Activated CD4-positive, alpha-beta T cell treated with anti-CD3 and anti-CD28 coated beads, Interleukin-10, Interleukin-2, amounts not matched to agents 100 ng/mL and 50 ng/mL, durations not matched to agents 16 hours and 8 hours (primary cell): ENCODE results near the gene CORO7.
A peak's percentile ranks its signal among the peaks of the same experiment; 100 is the strongest.

Experiments used
- DNase-seq: peaks from one replicate; pipeline ENCODE4 v3.0.0-alpha.2; 2020

Gene CORO7

DNA sequence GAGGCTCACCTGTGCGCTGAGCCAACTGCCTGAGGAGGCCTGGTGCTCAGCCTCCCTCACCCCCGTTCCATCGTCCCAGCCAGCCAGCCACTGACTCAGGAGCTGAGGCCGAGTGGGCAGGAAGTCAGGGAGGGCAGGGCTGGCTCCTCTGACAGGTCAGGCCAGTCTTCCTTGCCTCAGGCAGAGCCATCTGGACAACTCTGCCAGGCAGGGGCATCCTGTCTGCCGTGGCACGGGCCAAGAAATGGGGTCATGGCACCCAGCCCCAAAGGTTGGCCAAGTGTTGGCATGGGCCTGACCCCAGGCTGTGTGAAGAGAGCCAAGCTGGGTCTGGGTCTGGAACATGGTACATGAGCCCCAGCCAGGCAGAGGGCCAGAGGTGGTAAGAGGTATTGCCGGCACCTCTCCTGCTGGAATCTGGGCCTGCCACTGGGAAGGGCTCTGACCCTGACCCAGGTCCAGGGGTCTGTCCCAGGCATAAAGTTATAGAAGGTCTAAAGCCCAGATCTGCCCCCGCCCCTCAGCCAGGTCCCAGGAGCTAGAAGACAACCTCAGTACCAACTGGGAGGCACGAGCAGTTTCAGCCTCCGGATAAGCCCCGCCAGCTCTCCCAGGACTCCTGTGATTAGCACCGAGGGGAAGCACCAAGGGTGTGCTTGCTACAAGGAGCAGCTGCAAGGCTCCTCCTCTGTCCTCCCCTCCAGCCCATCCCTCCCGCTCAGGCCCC is 47.2 kb downstream of the CORO7 start:
- DNase-seq = no peak

DNA sequence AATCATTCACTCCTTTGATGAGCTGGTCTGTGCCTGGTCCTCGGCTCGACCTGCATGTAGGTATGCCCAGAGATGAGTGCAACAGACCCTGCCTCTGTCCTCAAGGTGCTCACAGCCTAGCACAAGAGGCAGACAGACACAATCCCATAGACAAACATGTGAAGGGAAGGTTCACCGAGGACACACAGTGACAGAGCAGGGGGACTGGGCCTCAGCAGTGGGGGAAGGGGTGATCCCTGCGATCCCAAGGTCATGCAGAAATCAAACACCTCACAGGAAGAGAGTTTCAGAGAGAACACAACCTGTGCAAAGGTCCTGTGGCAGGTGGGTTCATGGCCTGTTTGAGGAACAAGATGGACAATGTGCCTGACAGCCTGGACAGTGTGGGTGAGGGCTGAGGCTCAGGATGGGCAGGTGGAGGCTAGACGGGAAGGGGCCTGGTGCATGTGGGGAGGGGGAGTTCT is 49.0 kb downstream of the CORO7 start:
- no peak for DNase-seq

DNA sequence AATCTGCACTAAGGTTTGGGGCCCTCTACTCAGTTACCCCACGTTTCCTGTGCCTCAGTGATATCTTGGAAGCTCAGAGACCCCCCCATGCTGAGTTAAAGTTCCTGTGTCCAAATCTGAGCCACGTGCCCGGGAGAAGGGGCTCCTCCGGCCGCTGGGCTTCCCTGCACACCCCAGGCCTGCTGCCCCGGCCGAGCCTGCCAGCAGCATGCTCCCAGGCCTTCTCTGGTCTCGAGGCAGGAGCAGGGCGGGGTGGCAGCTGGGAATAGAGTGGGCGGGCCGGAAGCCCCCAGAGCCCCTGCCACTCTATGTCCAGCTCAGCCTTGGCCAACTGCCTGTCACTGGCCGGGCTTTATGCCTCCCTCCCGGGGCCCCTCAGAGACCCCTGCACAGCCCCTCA is 50.4 kb downstream of the CORO7 start:
- no peak for DNase-seq

DNA sequence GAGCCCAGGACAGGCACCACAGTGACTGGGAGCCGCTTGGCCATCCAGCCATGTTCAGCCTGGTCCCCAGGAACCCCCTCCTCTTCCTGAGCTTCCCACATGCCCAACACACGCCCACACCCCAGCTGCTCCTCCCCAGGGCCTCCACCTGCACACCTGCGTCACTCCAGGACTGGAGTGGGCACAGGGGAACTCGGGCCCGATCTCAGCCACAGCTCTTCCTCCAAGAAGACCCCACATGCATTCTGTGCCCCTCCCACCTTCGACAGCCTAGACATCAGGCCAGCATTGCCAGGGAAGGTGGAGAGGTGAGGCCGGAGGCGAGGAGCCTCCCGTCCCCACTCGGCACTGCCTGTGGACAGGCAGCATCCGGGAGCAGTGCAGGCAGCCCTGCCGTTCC is 50.8 kb downstream of the CORO7 start:
- DNase-seq = no peak

DNA sequence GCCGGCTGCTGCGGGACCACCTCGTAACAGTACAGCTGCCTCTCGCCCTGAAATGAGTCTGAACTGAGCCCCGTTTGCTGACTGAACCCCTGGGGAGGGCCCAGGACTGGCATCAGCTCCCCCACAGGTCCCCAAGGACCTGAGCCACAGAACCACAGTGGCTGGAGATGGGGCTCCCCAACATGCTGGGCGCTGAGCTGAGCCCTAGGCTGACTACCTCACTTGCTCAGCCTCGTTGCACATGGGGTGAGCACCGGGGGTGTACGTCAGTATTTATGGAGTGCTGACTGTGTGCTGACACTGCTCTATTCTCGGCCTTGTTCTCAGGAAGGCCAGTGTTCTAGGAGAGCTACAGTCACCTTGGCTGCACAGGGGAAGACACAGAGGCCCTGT is 51.4 kb downstream of the CORO7 start:
- no peak for DNase-seq

DNA sequence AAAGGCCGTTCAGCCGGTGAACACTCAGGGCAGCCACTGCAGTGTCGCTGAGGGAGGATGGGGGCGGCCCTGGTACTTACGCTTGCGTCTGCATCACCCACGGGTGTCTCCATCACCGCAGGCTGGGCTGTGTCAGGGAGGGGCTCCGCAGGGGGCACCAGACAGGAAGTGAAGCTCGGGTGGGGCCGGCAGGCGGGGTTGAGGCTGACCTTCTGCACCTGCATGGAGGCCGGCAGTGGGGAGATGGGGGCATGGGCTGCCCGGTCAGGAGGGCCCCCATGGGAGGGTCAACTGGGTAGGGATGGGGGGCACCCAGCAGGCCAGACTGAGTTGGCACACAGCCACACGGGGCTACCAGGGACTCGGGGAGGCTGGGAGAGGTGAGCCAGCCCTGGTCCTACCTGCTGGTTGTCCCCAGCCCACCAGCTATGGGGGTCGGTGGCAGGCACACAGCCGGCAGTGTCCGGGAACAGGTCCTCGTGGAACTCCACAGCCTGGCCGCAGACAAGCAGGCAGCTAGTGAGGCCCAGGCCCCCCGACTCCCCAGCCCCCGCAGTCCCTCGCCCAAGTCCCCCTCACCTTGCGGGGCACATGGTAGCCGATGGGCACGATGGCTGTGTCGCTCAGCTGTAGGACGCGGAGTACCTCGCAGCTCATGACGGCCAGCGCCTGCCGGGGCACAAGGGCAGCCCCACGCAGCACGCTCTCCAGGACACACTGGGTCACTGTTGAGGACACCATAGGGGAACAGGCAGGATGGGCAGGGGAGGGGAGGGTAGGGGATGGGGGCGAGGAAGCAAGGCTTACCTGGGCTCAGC is 52.0 kb downstream of the CORO7 start:
- DNase-seq = no peak

DNA sequence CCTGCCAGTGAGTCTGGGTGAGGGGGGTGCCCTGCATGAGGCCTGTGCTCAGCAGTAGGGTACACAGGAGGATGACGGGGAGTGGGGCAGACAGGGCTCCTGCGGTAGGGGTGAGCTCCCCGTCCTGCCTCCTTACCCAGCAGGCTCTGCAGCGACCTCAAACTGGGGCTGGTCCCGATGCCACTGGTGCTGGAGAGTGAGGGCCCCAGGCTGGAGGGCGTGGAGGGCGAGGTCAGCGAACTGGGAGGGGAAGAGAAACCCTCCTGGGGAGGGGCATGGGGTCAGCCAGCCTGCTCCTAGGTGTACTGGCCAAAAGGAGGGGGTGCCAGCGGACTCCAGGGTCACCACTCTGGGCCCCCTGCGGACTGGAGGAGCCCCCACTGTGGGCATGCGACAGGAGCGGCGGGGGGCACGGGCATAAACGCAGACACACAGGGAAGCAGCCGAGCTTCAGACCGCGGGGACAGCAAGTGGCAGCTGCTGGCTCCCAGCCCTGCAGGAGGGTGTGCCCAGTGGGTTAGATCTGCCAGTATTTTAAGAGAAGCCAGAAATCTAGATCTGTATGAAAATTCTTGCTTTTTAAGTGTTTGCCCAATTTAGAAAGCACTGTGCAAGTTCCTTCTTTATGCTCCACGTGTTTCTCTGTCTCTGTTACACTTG is 53.8 kb downstream of the CORO7 start:
- DNase-seq = no peak

DNA sequence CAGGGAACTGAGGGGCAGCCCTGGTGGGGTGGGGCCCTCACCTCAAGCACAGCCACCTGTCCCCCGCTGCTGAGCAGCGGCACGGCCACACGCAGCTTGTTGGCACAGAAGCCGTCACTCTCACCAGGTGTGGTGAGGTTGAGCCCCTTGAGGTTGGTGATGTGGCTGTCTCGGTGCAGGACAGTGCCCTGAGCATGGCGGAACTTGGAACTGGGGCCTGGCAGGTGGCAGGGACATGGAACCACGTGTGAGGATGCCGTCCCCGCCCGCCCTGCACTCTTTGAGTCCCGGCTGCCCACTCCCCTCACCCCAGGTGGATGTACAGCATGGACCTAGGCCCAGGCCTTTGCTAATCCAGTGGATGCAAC is 54.5 kb downstream of the CORO7 start:
- no peak for DNase-seq

DNA sequence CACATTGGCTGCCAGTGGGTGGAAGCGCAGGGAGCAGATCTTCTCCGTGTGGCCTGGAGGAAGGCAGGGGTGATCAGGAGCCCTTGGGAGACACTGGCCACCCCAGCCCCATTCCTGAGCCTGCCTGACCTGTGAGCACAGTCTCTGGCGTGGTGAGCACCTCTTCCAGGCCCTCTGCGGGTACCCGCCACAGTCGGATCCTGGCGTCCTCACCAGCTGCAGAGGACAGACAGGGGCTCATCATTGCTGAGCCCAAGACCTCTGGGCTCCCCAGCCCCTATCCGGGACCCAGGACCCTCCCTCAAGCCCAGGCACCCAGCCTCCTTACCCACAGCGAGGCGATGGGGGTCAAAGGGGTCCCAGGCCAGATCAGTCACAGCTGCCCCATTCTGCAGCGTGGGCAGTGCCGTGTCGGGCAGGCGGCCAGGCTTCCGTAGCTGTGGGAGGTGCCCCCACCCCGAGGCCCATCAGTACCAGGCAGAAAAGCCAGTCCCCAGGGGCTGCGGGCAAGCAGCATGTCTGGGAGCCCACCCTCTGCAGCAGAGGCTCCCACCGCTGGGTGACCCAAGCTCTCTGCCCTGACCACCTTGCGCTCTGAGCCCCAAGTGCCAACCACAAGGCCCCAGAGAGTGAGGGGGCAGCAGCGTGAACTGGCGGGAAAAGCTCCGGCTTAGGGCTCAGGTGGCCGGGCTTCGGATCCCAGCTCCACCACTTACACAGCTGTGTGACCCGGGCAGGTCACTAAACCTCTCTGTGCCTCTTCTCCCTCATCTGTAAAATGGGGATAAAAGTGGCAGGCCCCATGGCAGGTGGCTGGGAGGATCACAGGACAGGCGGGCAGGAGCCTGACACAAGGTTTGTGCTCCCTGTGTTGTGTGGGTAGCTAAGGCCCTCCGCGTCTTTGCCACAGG is 55.1 kb downstream of the CORO7 start:
- no peak for DNase-seq

DNA sequence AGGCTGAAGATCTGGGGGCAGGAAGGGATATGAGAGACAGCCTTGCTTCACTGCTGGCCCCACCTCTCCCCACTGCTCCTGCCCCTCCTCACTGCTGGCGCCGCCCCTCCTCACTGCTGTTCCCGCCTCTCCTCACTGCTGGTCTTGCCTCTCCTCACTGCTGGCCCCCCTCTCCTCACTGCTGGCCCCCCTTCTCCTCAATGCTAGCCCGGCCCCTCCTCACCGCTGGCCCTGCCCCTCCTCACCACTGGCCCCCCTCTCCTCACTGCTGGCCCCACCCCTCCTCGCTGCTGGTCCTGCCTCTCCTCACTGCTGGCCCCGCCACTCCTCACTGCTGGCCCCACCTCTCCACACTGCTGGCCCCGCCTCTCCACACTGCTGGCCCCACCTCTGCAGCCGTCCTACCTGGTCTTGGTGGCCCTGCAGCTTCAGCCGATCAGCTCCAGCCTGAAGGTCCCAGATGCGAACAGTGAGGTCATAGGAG is 55.8 kb downstream of the CORO7 start:
- DNase-seq = no peak

DNA sequence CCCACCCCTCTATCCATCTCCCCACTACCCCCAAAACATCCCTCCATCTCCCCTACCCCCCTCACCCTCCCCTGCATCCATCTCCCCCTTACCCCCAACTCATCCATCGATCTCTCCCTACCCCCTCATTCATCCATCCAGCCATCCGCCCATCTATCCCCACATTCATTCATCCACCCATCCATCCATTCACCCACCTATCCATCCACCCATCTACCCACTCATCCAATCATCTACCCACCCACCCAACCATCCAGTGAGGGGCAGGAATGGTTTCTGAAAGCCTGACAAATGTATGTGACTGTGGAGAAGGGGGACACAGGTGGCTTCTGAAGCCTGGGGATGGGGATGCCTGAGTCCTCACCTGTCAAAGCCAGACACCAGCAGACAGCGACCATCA is 56.5 kb downstream of the CORO7 start:
- no peak for DNase-seq

DNA sequence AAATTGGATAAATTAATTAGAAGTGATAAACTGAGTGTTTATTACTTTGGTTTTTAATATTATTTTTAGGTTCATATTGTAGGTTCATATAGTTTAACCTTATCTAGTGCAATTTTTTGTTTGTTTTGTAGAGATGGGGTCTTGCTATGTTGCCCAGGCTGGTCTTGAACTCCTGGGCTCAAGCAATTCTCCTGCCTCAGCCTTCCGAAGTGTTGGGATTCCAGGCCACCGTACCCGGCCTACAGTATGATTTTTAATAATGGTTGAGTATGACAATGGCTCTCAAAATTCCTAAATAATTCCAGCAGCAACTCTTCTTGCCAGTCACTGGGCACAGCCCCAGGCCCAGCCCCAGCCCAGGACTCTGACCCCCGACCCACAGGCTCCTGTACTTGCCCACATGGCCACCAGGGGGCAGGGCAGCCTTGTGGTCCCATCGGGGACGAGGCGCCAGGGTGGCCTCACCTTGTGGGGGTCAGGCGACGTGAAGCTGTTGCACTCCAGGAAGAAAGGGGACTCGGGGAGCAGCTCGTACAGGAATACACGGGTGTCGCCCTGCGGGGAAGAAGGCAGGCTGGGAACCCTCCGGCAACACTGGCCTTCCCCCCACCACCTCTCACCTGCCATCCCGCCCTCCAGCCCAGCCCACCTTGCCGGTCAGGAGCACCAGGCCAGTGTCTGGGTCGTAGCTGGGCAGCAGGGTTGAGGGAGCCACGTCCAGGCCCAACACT is 57.4 kb downstream of the CORO7 start:
- peak; percentile 59 for DNase-seq

DNA sequence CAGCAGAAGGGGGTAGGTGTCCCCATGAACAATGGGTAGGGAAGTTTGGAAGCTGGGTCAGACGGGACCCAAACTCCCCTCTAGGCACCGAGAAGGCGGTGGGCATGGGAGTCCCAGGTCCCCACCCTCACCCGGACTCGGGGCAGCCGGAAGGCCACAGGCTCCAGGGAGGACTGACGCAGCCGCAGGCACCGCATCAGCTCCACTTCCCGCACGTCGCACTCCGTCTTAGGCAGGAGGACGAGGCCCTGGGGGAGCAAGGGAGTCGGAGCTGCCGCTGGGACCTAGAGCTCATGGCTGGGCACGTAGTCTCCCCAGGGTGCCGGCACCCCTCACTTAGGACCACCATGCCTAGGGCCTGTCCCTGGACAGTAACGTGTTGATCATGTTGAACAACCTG is 58.2 kb downstream of the CORO7 start:
- no peak for DNase-seq

DNA sequence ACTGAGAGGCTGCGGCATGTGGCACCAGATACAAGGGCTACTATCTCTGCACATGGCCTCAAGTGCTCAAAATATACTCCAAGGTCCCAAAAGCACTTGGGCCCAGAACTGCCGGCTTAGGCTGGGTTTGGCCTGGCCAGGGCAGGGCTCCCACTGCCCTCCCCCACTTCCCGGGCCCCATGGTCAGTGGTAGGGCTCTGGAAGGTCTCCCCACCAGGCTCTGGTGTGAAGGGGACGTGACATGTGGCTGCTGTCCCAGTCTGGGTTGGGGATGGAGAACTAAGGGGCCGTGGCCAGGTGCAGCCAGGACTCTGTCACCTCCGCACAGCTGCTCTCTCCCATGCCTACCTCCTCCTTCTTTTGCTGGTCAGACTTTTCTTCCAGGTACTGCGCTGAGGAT is 59.6 kb downstream of the CORO7 start:
- no peak for DNase-seq

DNA sequence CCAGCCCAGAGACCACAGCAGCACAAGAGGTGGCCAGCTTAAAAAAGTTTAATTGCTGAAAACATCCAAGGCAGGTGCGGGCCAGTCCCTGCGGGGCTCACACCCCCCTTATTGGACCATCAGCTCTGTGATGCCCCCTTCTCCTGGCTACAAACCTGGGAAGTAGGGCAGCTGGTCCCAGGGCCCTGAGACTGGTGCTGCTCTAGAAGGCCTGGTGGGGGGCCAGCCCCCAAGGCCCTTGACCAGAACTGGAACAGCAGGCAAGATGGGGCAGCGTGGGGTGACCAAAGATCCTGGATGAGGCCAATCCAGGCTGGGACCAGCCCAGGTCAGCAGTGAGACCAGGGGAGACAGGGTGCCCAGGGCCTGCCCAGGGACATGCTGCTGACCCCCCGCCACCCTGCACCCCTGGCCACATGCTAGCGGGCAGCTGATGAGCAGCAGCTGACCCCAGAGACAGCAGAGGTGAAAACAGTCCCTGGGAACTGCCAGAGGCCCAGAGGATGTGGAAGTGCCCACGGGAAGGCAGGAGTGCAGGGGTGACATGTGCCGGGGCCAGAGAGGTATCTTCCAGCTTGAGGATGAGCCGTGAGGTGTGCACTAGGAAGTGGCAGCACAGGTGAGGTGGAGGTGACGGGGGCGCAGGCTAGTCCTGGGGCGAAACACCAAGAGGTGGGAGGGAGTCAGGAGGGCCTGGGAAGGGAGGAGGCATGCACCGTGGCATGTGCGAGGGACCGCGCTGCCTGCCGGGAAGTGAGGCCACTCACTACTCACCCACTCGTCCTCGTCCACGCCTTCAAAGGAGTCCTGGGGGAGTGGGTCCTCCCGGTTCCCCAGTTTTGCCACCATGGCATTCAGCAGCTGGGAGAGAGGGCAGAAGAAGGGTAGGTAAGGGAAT is 61.6 kb downstream of the CORO7 start:
- DNase-seq = no peak

DNA sequence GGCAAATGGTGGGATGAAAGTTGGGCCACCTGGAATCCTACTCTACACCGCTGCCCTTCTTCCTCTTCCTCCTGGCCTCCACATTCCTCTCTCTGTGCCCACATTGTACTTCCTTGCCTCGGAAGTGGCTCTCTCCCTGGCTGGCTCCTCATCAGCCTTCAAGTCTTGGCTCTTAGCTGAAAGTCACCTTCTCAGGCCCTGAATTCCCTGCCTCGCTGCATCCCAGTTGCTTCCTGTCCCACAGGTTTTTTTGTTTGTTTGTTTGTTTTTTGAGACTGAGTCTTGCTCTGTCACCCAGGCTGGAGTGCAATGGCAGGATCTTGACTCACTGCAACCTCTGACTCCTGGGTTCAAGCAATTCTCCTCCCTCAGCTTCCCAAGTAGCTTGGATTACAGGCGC is 62.7 kb downstream of the CORO7 start:
- no peak for DNase-seq

DNA sequence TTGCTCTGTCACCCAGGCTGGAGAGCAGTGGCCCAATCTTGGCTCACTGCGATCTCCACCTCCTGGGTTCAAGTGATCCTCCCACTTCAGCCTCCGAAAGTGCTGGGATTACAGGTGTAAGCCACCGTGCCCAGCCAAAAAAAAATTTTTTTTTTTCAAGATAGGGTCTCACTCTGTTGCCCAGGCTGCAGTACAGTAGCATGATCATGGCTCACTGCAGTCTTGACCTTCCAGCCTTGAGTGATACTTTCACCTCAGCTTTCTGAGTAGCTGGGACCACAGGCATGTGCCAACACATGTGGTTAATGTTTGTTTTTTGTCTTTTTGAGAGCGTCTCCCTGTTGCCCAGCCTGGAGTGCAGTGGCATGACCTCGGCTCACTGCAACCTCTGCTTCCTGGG is 63.6 kb downstream of the CORO7 start:
- no peak for DNase-seq

DNA sequence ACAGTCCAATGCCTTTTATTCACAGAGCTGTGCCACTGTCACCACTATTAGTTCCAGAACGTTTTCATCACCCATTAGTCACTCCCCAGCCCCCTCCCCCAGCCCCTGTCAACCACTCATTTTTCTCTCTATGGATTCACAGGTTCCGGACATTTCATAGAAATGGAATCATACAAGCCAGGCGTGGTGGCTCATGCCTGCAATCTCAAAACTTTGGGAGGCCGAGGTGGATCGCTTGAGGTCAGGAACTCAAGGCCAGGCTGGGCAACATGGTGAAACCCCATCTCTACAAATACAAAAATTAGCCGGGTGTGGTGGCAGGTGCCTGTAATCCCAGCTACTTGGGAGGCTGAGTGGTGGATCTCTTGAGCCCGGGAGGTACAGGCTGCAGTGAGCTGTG is 64.5 kb downstream of the CORO7 start:
- DNase-seq = no peak

DNA sequence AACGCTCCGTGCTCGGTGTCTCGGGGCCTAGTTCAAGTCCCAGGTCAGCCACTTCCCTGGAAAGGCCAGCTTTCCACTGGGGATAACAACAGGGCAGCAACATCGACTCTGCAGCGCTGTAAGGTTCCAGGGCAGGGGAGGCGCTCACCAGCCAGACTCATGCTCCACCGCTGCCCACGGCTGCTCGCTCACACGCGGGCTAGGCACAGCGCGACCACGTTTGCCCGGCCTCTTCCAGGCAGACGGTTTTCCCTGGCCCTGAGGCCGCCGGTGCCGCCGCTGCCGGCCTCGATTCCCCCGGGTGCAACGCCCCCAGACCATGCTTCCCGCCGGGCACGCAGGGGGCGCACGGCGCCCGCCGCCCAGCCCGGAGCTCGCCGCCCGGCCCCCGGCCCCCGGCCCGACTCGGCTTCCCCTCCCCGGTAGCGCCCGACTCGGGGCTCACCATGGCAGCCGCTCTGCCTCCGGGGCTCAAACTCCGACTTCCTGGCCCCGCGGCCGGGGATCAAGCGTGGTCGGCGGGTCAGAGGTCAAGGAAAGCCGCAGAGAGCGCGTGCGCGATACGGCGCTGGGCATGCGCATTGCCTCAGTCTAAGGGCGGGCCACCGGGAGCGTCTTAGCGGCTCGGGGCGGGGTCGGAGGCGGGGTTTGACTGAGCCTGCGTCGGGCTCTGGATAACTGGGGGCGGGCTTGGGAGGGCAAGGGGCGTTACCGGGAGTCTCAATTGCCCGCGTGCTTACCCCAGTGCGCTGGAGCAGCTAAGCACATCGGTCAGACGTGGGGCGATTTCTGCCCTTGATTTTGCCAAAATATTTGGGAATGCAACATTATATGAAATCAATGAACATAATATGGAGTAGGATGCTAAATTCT is 65.4 kb downstream of the CORO7 start, which contains the start of gene PAM16:
PAM16 (minus strand) TSS at position 535 of the 873 bp plus-strand sequence; CDS start at position 448, 87 bp downstream.
- DNase-seq = peak; percentile 99

DNA sequence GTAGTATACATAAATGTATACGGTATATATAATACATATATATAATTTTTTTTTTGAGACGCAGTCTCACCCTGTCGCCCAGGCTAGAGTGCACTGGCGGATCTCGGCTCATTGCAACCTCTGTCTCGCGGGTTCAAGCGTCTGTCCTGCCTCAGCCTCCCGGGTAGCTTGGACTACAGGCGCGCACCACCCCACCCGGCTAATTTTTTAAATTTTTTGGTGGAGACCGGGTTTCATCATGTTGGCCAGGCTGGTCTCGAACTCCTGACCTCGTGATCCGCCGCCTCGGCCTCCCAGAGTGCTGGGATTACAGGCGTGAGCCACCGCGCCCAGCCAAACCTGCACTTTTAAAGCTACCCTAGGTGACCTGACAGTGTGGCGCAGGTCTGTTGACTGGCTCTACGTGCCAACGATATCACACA is 66.0 kb downstream of the CORO7 start:
- DNase-seq = no peak
